Erythroblast (primary cell): ENCODE measurements around the gene HOXB2.
A peak's percentile ranks its signal among the peaks of the same experiment; 100 is the strongest.

Experiments
- DNase-seq, 2 experiments: peaks; one replicate each; lab custom pipeline; 2025; lab: John Stamatoyannopoulos, UW
- GATA1 ChIP-seq: IDR thresholded peaks from 2 replicates; pipeline ENCODE4 v1.6.1; 2011; ENCODE audit warnings: low read depth, mild to moderate bottlenecking, control low read depth, low read length, moderate library complexity
- POLR2A ChIP-seq: IDR thresholded peaks from 2 replicates; pipeline ENCODE4 v1.6.1; 2011; ENCODE audit warnings: mild to moderate bottlenecking, low read length

HOXB2 gene

DNA sequence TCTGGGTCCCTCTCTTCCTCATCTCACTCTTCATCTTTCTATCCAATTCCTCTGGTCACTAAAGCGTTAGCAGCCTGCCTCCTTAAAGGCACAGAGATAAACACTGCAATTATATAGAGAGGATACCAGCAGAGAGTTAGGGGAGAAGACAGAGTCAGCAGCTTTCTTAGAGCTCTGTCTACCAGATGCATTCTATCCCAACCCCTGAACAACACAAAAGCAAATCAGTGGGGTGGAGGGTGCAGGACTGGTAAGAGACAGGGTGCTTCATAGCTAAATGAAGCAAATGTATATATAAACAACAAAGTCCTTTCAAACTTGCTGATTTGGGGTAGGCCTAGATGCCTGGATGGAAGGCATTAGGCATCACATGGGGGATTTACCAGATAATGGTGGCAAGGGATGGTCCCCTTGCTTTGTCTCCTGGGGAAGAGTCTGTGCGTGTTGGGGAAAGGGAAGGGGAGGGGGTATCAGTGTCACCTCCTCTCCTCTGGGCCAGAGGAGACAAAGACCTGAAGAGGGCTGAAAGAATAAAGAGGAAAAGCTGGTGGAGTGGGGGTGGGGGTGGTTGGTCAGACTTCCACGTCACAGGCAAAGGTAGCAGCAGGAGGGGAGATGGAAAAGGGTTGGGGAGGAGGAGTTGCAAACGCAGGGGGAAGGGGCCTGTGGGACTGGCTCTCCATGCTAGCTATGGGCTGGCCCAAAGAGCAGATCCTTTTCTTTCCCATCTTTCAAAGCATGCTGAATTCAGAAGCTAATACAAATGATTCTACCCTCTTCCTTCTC, 21.2 kb upstream of the HOXB2 start:
- TF ChIP-seq POLR2A (no peak), GATA1 (no peak)
- no peak for DNase-seq

DNA sequence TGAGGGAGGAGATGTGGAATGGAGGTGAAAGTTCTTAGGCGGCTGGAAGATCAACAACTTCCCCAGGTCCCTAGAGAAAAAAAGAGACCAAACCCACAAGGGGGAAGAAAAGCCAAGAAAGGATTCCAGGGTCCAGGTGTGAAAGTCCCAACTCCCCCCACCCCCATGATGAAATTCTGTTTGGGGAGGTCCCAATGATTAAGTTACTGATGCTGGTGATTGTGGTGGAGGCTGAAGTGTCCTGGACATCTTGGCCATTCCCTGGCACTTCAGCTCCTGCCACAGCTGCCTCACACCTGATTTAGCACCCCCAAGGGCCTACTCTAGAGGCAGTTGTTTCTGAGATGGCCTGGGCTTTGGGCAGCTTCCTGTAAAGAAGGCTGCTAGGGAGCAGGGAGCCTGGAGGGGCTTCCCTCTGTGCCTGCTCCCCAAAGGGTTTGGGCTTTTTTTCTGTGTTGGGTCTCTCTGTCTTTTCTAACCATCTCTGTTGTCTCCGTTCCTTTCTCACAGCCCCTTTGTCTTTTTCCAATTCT, 20.2 kb upstream of the HOXB2 start:
- no peak for DNase-seq
- TF ChIP-seq GATA1 (no peak), POLR2A (no peak)

DNA sequence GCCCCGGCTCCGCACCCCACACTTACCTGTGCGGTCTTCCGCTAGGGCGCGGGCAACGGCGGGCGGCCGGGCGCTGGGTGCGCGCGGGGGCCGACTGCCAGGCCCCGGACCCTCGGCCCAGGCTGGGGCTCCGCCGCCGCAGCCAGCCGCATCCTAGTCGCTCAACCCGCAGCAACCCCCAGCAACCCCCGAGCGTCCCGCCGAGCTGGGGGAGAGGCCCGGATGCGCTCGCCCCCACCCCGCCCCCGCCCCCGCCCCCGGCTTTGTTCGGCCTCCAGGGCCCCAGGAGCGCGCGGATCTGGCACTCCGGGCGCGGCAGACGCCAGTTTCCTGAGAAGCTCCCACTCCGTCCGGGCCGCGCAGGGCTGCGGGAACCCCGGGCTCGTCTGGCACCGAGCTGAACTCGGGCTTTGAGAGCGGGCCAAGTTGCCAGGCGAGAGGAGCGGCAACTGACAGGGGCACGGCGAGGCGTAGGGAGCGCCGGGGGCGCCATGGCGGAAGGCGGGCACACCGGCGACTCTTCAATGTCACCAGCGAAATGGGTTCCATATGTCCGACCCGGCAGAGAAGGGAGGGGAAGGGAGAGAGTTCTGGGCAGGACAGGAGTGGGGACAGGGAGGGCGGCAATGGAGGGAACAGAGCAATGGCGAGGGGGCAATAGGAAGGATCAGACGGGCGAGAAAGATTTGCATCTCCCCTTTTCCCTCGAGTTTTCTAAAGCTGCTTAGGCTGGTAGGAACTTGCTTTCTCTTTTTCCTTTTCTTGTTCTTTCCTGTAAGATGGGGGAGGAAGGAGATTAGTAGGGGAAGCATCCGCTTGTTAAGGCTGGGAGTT, 19.5 kb upstream of the HOXB2 start:
- no peak for DNase-seq
- no peak for TF ChIP-seq POLR2A
- TF ChIP-seq GATA1, result no peak

DNA sequence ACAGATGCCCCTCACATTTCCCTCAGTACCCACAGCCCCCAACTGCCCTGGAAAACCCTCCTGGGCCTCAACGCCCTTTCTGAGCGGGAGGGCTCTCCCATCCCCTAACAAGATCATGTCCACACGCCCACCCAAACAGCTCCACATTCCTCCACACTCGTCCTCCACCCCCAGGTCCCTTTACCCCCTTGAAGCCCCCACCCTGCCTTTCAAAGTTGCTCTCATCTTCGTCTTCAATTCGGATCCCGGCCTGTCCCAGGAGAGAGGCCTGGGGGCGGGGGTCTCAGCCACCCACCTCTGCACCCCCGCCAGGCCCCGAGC, 18.9 kb upstream of the HOXB2 start:
- TF ChIP-seq POLR2A (no peak), GATA1 (no peak)

DNA sequence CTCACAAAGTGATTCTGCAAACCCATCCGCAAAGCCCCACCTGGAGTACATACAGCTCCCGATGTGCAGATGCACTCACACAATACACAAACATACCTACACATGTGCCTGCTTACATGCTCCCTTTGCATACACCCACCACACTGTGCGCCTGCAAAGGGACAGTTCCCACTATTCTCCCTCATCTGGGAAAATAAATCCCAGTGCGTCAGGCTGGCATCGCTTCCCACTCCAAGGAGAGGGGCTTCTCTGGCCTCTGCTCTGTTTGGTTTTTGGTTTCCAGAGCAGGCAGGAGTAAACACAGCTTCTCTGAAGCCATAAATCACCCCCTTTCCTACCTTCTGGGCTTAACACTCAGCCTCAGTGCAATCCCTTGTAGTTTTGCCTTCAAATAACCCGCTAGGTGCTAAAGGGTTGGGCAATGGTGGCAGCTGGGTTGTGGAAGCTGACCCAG, 18.5 kb upstream of the HOXB2 start:
- DNase-seq, result no peak
- TF ChIP-seq GATA1 (no peak), POLR2A (no peak)

More for the DNA sequence above, 18.9 kb upstream of the HOXB2 start:
- no peak for DNase-seq

DNA sequence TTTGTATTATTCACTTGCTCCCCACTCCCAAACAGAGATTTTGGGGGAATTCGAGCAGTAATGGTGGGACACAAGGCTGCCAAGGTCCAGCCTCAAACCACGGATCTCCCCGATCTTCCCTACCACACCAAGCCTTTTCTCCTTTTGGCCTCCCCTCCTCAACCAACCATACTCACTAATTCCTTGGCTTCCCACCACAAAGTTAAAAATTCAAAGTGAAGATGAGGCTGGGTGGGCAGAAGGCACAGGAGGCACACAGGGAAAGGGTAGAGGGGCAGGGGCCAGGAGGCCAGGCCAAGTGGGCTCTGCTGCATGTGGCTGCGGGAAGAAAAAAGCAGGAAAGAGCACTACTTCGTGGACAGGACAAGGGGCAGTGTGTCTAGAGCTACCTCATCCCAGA, 18.0 kb upstream of the HOXB2 start:
- TF ChIP-seq POLR2A, result no peak
- no peak for TF ChIP-seq GATA1
- no peak for DNase-seq

DNA sequence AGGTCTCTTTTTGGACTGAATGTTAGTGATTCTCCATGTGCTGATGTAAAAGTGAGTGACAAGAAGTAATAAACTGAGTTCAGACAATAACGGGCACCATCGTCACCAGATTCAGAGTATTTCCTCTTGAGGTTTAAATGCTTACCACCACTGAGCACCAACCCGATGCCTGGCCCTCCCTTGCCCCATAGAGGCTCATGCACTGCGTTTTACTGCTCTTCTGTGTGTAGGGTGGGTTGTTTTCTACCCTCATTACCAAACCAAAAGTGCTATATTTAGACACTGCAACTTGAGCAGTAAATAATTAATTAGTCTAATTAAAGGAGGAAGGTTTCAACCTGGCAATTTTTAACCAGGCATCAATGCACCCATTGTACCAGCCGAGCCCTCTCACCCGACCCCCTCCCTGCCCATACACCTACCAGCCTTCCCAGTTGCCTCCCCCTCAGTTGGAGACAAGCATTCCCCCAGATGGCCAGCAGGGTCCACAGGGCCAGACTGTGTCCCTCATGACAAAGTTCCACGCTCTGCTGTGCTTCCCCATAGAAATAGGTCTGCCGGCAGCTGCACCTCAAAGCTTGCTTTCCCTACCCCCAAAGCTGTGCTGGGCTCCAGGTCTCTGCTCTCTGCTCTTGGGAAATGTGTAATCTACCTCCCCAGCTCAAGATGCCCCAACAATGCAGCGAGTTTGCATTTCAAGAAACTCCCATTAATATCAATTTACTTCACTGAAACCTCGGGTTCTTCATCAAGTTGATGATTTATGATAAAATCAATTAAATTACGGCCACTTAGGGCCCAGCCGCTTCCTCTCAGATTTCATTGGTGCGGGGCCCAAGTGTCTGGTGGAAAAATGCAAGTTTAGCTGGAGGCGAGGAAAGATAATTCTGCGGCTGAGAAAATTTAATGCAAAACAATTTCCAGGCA, 17.2 kb upstream of the HOXB2 start:
- TF ChIP-seq GATA1 (no peak), POLR2A (no peak)
- peak in 1 of 2 experiments; percentile 10 for DNase-seq

DNA sequence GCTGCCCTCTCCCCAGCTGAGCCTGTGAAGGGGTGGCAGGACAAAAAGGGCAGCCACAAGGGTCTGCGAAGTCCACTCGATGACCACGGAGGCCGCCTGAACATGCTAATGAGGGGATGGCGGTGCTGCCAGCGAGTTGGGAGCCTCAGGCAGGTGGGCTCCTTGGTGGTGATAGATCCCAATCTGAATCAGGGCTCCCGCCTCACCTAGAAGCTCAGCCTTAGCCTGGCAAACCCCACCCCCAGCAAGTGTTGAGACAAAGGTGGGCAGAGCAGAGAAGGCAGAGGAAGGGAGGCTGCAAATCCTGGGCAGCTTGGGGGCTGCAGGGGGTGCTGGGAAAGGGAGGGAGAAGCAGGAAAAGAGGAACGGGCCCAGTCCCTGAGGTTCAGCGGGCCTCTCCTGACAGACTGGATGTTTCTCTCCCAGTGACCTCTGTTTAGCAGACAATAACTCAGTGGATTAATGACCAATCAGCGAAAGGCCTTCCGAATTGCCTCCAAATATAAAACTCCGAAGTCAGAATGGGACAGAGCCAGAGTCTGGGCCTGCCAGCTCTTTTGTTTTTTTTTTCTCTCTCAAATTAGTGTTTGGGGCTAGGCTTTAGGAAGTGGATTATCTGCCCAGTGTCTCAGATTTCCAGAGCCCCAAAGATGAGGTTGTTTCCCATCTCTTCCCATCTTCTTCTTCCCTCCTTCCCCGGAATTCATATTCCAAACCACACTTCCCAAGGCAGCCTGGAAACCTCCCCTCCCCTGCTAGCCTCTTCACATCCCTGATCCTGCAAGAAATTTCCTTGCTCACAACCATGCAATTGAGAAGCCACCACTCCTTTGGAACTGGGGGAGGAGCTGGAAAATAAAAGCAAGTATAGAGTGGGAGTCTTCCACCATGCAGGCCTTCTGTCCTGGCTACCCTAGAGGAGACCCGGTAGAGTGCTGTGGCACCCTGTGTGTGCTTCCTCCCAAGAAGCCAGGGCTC, 15.2 kb upstream of the HOXB2 start:
- no peak for DNase-seq

DNA sequence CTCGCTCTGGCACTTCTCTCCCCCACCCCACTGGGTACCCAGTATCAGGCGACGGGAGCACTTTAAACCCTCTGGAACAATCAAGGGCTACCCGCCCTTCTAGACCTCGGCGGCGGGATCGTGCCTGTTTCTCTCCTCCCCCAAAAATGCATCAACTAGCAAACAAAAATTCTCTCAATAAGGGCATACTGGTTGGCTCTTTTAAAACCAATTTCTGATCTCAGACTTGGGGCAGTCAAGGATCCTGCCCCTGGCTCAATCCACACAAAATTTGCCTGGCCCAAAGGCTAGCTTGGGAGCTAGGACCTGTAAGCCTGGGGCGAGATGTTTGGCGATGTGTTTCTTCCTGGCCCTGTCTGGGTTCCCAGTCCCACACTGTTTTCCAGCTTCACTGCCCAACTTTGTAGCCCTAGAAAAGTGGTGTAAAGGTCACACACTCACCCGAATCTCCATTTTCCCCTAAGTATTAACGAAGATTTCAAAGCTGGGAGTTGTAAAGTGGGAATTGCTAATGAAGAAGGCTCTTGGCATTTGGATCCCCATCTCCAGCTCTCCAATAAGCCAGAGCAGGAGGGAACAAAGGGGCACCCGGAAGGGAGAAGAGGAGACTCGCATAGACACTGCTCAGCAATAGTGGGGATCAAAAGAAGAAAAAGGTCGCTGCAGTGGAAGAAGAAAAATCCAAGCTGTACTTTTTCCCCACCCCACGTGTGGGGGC, 14.4 kb upstream of the HOXB2 start:
- TF ChIP-seq GATA1, result no peak
- no peak for TF ChIP-seq POLR2A
- no peak for DNase-seq

More for the DNA sequence above, 15.2 kb upstream of the HOXB2 start:
- TF ChIP-seq POLR2A (no peak), GATA1 (no peak)

DNA sequence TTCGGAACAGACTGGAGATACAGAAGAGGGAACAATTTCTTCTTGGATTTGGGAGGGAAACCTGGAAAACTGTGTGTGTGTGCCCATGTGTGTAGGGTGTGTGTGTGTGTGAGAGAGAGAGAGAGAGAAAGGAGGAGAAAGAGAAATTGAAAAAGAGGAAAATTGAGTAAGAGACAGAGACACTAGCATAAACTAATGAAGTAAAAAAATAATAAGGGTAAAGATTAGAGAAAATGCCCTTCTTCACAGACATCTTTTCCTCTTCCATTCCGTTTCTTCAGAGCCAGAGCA, 13.9 kb upstream of the HOXB2 start:
- TF ChIP-seq GATA1 (no peak), POLR2A (no peak)
- no peak for DNase-seq

DNA sequence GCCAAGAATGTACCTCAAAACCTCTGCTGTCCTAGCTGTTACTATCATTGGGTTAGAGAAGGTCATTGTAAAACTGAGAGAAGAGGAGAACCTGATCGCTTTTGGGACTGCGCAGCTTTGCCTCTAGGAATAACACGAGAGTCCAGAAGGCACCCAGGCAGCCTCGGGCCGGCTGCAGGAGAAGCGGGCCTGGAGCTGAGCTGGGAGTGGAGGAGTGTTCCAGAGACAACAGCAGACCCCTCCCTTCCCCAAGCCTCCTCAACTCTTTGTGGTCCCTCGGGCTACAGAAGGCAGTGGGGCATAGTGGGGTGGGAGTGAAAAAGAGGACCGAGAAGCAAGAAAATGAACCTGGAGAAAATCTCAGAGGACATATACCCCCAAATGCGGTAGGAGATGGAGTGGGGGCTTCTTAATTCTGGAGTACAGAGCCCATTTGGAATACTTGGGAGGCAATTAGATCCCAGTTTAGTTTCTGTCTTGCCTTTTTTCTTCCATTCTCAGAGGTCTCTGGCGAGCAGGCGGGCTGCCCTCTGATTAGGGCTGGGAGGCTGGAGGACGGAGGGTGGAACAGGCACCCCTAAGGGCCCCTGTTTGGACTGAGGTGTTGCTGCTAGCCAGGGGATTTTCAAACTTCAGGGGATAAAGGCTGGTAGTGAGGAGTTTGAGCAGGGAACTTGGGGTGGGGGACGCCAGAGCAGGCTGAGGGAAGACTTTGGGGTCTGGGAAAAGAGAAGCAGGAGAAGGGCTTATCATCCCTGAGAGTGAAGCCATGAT, 13.3 kb upstream of the HOXB2 start:
- TF ChIP-seq GATA1 (no peak), POLR2A (no peak)
- DNase-seq, result no peak
